A549 (cell line): ENCODE measurements around the gene KCNJ6. TPM values are rescaled to one million over a fixed set of nuclear protein-coding genes. Genes with fewer than 3 reads are reported as not detected.
A peak's percentile ranks its signal among the peaks of the same experiment; 100 is the strongest.
"Not testable (repeated sequence)": the region's sequence is repeated elsewhere in the genome, so short reads cannot be mapped to it uniquely, and the experiment has no call there.

Source experiments
- ATAC-seq, 2 experiments: fragments of 200-7000 bp in 1 of 2; fragments of >200 bp in 1 of 2; cut with Nextera tagmentation in 1 of 2; cut with Tn5 transposase in 1 of 2; 3 replicates each; pipeline versions ENCODE4 v1.8.0 to v1.9.1; 2018 to 2020; ENCODE audit warnings: mild to moderate bottlenecking in 1 of 2, moderate library complexity in 1 of 2
- CTCF ChIA-PET: fragments of 300-600 bp; sonication (Branson Sonifier 250); formaldehyde crosslinking; extraction: SDS; loops from one replicate; lab custom pipeline; 2021; ENCODE audit warnings: antibody characterized with exemption, inconsistent platforms; lab: Yijun Ruan, JAX
- POLR2A ChIA-PET: fragments of 350-600 bp; formaldehyde crosslinking; extraction: SDS; loops from one replicate; lab custom pipeline; 2021; ENCODE audit warnings: antibody characterized with exemption, inconsistent platforms; lab: Yijun Ruan, JAX
- DNase-seq, 2 experiments: peaks; one replicate each; pipeline versions ENCODE4 v3.0.0 to v3.0.0-alpha.2; 2011 to 2016; ENCODE audit warnings: low read depth in 1 of 2, low spot score in 1 of 2
- FAIRE-seq: peaks from 2 replicates; lab custom pipeline; 2011; peaks lifted over from hg19 to GRCh38; lab: Jason Lieb, UNC
- H3K27ac ChIP-seq, 2 experiments: fragments of >200 bp; sonication (Bioruptor Twin); formaldehyde crosslinking; 3 replicates each; pipeline ENCODE4 v1.5.1; 2016 to 2017
- H3K4me1 ChIP-seq: fragments of >200 bp; sonication (Bioruptor Twin); formaldehyde crosslinking; 3 replicates; pipeline ENCODE4 v1.6.1; 2016
- H3K4me2 ChIP-seq: fragments of >200 bp; sonication (Bioruptor Twin); formaldehyde crosslinking; 3 replicates; pipeline ENCODE4 v1.6.1; 2016
- H3K4me3 ChIP-seq: fragments of >200 bp; sonication (Bioruptor Twin); formaldehyde crosslinking; 3 replicates; pipeline ENCODE4 v1.5.1; 2016
- H3K9me3 ChIP-seq: fragments of >200 bp; sonication (Bioruptor Twin); formaldehyde crosslinking; 3 replicates; pipeline ENCODE4 v1.6.1; 2016
- CEBPB ChIP-seq, 2 experiments: fragments of >200 bp in 1 of 2; sonication (Bioruptor Twin) in 1 of 2; formaldehyde crosslinking in 1 of 2; IDR thresholded peaks; 2 replicates each; pipeline ENCODE4 v1.6.1; 2012 to 2016
- CHD2 ChIP-seq: fragments of 150-350 bp; IDR thresholded peaks from 2 replicates; pipeline ENCODE4 v1.6.1; 2014; ENCODE audit warnings: low read length; ENCODE audit not compliant: partially characterized antibody
- CHD4 ChIP-seq: fragments of 200-600 bp; sonication (generic); IDR thresholded peaks from 2 replicates; pipeline ENCODE4 v1.6.1; 2016; ENCODE audit warnings: antibody characterized with exemption, mild to moderate bottlenecking, borderline replicate concordance
- ESRRA ChIP-seq: fragments of 150-350 bp; IDR thresholded peaks from 2 replicates; pipeline ENCODE4 v1.6.1; 2014; ENCODE audit warnings: mild to moderate bottlenecking, low read length, borderline replicate concordance
- FOSL2 ChIP-seq, 2 experiments: fragments of 450-650 bp in 1 of 2; fragments of >200 bp in 1 of 2; sonication (Bioruptor Twin) in 1 of 2; formaldehyde crosslinking; IDR thresholded peaks; 2 replicates each; pipeline versions ENCODE4 v1.5.0 to v1.6.1; 2016 to 2020; ENCODE audit warnings: mild to moderate bottlenecking in 1 of 2, moderate library complexity in 1 of 2
- HEYL ChIP-seq: fragments of 250-450 bp; sonication (Bioruptor Pico); IDR thresholded peaks from 2 replicates; pipeline ENCODE4 v1.8.0; 2021; ENCODE audit warnings: mild to moderate bottlenecking, moderate library complexity
- HOXB13 ChIP-seq: fragments of 250-450 bp; sonication (Bioruptor Pico); IDR thresholded peaks from 2 replicates; pipeline ENCODE4 v1.5.0; 2020; ENCODE audit warnings: low read depth, mild to moderate bottlenecking, moderate library complexity
- JUN ChIP-seq, 2 experiments: fragments of >200 bp; sonication (Bioruptor Twin); formaldehyde crosslinking; IDR thresholded peaks; 2 replicates in 1 of 2; 3 replicates in 1 of 2; pipeline ENCODE4 v1.6.1; 2016 to 2017
- KDM1A ChIP-seq: fragments of 200-600 bp; sonication (generic); IDR thresholded peaks from 2 replicates; pipeline ENCODE4 v1.6.1; 2016; ENCODE audit warnings: low read depth, mild to moderate bottlenecking
- MYC ChIP-seq: IDR thresholded peaks from 2 replicates; pipeline ENCODE4 v1.6.1; 2012; ENCODE audit warnings: mild to moderate bottlenecking, inconsistent platforms, low read length, improper control_type of control experiment, borderline replicate concordance
- NFE2L2 ChIP-seq: fragments of 150-350 bp; conservative IDR thresholded peaks from 2 replicates; pipeline ENCODE4 v1.6.1; 2014; ENCODE audit warnings: low read length
- NPAS2 ChIP-seq: fragments of 250-450 bp; sonication (Bioruptor Pico); IDR thresholded peaks from 2 replicates; pipeline ENCODE4 v1.8.0; 2022; ENCODE audit warnings: mild to moderate bottlenecking, moderate library complexity, borderline replicate concordance
- PHF8 ChIP-seq: fragments of 200-600 bp; sonication (generic); IDR thresholded peaks from 2 replicates; pipeline ENCODE4 v1.6.1; 2016; ENCODE audit warnings: low read depth, mild to moderate bottlenecking, antibody characterized with exemption, moderate library complexity, borderline replicate concordance
- POLR2A ChIP-seq: IDR thresholded peaks from 2 replicates; pipeline ENCODE4 v1.6.1; 2012; ENCODE audit warnings: mild to moderate bottlenecking, low read length
- RAD21 ChIP-seq, 2 experiments: fragments of >200 bp in 1 of 2; sonication (Bioruptor Twin) in 1 of 2; formaldehyde crosslinking in 1 of 2; IDR thresholded peaks in 1 of 2; conservative IDR thresholded peaks in 1 of 2; 2 replicates in 1 of 2; 3 replicates in 1 of 2; pipeline ENCODE4 v1.6.1; 2012 to 2018; ENCODE audit warnings: inconsistent platforms in 1 of 2
- RNF2 ChIP-seq: fragments of 200-600 bp; sonication (generic); IDR thresholded peaks from 2 replicates; pipeline ENCODE4 v1.6.1; 2016; ENCODE audit warnings: low read depth, mild to moderate bottlenecking, antibody characterized with exemption, moderate library complexity, borderline replicate concordance
- TFCP2L1 ChIP-seq: fragments of 250-450 bp; sonication (Bioruptor Pico); IDR thresholded peaks from 2 replicates; pipeline ENCODE4 v1.5.0; 2021; ENCODE audit warnings: mild to moderate bottlenecking
- TP53 ChIP-seq: fragments of 250-450 bp; sonication (Bioruptor Pico); IDR thresholded peaks from 2 replicates; pipeline ENCODE4 v1.5.0; 2021; ENCODE audit warnings: mild to moderate bottlenecking, moderate library complexity
- ZFP36 ChIP-seq: fragments of 450-650 bp; IDR thresholded peaks from 2 replicates; pipeline ENCODE4 v1.6.1; 2014; ENCODE audit warnings: borderline replicate concordance; ENCODE audit not compliant: partially characterized antibody
- WGBS: methylation state at CpG from one replicate; pipeline ENCODE4 v1.1.6; 2017; ENCODE audit errors: missing lambda C conversion rate; 5-methylcytosine and 5-hydroxymethylcytosine counted together
- polyA plus RNA-seq, 4 experiments: library from polyadenylated mRNA; depleted of rRNA in 3 of 4; stranded (reverse); fragments of >200 nt; fragmentation: RNase III in 1 of 4; extraction: RNeasy Plus Mini Kit Qiagen cat#74134 plus additional on column Dnase treatment in 1 of 4; gene quantifications; 2 replicates in 3 of 4; 3 replicates in 1 of 4; pipeline ENCODE4 v1.2.3, GENCODE V29; 2011 to 2017
- TF ChIP-seq, protein P1 (sequence below): IDR thresholded peaks from 2 replicates; pipeline ENCODE4 v1.6.1; 2012
- TF ChIP-seq, protein P2 (sequence below): fragments of >200 bp; sonication (Bioruptor Twin); formaldehyde crosslinking; IDR thresholded peaks from 2 replicates; pipeline ENCODE4 v1.6.1; 2016
- TF ChIP-seq, protein P3 (sequence below): fragments of >200 bp; sonication (Bioruptor Twin); formaldehyde crosslinking; IDR thresholded peaks from 3 replicates; pipeline ENCODE4 v1.5.1; 2016
- TF ChIP-seq, protein P4 (sequence below): fragments of 150-350 bp; IDR thresholded peaks from 2 replicates; pipeline ENCODE4 v1.6.1; 2014; ENCODE audit warnings: low read depth, mild to moderate bottlenecking, low read length

Gene KCNJ6
- polyA plus RNA-seq, 2 of the 4 experiments (the other 2 are of a cell fraction), result 0.68 to 1.4 TPM

DNA sequence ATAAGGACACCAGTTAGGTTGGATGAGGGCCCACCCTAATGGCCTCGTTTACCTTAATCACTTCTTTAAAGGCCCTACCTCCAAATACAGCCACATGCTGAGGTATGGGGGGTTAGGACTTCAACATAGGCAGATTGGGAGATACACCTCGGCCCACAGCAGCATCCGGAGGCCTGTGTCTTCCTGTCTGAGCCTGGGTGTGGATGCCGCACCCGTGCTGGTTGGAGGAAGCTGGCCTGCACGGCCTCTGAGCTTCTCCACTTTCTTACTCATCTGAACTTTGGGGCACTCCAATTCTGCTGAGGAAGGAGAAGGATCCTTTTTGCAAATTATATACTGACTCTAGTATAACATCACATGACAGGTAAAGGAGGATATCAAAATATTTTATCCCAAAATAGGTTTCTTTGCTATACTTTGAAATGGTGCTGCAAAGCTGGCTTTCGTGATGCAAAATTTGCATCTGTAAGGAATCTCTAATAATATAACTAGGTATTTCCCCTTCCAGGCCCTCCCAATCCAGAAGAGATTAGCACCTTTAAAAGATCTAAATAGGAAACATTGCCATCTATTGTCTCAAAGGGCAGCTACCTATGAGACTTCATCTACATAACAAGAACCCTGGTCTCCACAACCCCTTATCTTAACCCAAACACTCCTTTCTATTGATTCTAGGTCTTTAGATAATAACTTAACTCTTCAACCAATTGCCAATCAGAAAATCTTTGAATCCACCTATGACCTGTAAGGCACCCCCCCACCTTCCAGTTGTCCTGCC is 247.6 kb downstream of the KCNJ6 start:
- ChIA-PET POLR2A (no interaction called here), CTCF (interaction anchor here (0.6 to 1.2 kb wide), 2 partner anchors 8 to 99 kb away, joined by 3 to 4 read pairs; no protein-coding TSS in a partner anchor)
- Histone ChIP-seq H3K27ac (peak overlapping the region; percentile 33 to 49; a peak in 2 of 6 replicates), H3K4me1 (peaks cover 34% of the 10 kb centered on the region), H3K9me3 (no peaks in the 10 kb centered on the region), H3K4me2 (no peak overlapping the region), H3K4me3 (no peak overlapping the region)
- TF ChIP-seq NPAS2, result no peak
- no peak for TF ChIP-seq POLR2A
- no peak for TF ChIP-seq ZFP36
- TF ChIP-seq ESRRA, result no peak
- no peak for TF ChIP-seq PHF8
- TF ChIP-seq, protein P1, sequence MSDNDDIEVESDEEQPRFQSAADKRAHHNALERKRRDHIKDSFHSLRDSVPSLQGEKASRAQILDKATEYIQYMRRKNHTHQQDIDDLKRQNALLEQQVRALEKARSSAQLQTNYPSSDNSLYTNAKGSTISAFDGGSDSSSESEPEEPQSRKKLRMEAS, result no peak
- TF ChIP-seq, protein P2, sequence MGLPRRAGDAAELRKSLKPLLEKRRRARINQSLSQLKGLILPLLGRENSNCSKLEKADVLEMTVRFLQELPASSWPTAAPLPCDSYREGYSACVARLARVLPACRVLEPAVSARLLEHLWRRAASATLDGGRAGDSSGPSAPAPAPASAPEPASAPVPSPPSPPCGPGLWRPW, result no peak
- ATAC-seq (no peak), FAIRE-seq (no peak), DNase-seq (no peak)
- 78% methylated on average over 5 of the region's 7 CpGs for WGBS

DNA sequence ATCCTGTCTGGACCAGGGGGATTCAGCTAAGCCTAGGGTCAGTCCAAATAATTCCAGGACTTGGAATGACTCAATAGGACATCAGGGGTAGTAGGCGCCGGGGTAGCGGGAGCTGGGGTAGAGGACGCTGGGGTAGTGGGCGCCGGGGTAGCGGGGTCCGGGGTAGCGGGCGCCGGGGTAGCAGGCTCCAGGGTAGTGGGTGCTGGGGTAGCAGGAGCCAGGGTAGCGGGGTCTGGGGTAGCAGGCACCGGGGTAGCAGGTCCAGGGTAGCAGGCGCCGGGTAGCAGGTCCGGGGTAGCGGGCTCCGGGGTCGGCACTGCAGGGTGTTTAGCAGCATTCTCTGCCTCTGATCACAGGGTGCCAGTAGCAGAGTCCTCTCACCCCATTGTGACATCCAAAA is 248.9 kb downstream of the KCNJ6 start:
- ChIA-PET POLR2A (no interaction called here), CTCF (no interaction called here)
- DNase-seq, result no peak
- TF ChIP-seq NFE2L2 (no peak), RAD21 (conservative IDR thresholded peaks at IDR 0.05 in 1 of 2, IDR thresholded peaks at IDR 0.05 in 1 of 2) (no peak), HEYL (no peak), TFCP2L1 (CRISPR knock-in tag) (no peak), POLR2A (no peak), CHD4 (no peak), MYC (no peak)
- TF ChIP-seq, protein P3, sequence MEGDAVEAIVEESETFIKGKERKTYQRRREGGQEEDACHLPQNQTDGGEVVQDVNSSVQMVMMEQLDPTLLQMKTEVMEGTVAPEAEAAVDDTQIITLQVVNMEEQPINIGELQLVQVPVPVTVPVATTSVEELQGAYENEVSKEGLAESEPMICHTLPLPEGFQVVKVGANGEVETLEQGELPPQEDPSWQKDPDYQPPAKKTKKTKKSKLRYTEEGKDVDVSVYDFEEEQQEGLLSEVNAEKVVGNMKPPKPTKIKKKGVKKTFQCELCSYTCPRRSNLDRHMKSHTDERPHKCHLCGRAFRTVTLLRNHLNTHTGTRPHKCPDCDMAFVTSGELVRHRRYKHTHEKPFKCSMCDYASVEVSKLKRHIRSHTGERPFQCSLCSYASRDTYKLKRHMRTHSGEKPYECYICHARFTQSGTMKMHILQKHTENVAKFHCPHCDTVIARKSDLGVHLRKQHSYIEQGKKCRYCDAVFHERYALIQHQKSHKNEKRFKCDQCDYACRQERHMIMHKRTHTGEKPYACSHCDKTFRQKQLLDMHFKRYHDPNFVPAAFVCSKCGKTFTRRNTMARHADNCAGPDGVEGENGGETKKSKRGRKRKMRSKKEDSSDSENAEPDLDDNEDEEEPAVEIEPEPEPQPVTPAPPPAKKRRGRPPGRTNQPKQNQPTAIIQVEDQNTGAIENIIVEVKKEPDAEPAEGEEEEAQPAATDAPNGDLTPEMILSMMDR, result no peak
- TF ChIP-seq, protein P1, result no peak
- 93% methylated on average over 16 of the region's 19 CpGs for WGBS
- H3K4me3 ChIP-seq, result no peak overlapping the region
- peak overlapping the region; percentile 25; the same call in 1 of the 3 replicates for H3K4me2 ChIP-seq
- peak overlapping the region; percentile 38 to 49; a peak in 3 of 6 replicates for H3K27ac ChIP-seq
- no peak for ATAC-seq
- H3K9me3 ChIP-seq, result no peaks in the 10 kb centered on the region
- H3K4me1 ChIP-seq, result peaks cover 30% of the 10 kb centered on the region
- FAIRE-seq, result no peak

DNA sequence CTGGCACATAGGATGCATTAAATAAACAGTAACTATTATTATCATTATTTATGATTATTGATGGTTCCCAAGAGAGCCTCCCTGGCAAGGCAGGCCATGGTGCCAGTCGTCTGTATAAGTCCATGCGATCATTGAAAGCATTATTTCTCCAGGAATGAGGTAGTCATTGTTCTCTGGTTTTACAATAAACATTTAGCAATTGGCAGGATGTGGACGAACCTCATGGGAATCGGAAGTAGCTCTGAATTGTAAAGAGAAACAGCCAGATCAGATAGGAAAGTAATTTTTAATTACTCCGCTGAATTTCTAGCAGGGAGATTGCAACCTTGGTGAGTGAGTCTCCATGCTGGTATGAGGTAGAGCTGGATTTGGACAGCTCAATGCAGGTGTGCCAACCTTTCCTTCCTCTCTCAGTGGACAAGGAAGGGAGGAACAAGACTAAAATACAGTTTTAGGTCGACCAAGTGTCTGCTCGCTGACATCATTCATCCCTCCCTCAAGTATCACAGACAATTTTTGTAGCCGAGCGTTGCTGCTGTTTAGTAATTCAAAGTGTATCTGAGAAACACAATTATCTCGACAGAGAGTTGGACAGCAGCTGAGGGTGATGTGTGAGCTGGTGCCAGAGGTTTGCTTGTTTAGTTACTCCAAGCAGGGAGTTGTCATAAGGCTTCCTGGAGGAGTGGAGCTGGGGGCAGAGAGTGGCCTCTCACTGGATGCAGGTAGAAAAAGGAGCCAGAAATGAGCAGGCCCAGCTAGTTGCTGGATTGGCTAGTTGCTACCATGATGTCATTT is 250.8 kb downstream of the KCNJ6 start:
- Histone ChIP-seq H3K4me3 (no peak overlapping the region), H3K27ac (peak overlapping the region; percentile 53 to 63; a peak in 4 of 6 replicates), H3K9me3 (no peaks in the 10 kb centered on the region), H3K4me2 (no peak overlapping the region), H3K4me1 (peaks cover 19% of the 10 kb centered on the region)
- ChIA-PET POLR2A (interaction anchor here (1.0 kb wide), 1 partner anchor 101 kb away, joined by 4 read pairs; no protein-coding TSS in a partner anchor), CTCF (interaction anchor here (2.2 kb wide), 1 partner anchor 9 kb away, joined by 15 read pairs; no protein-coding TSS in a partner anchor)
- ATAC-seq (peak; percentile 26 to 43; a peak in 1 of 6 replicates), DNase-seq (no peak), FAIRE-seq (no peak)
- no peak for TF ChIP-seq FOSL2 (IDR thresholded peaks at IDR 0.05)
- no peak for TF ChIP-seq FOSL2 (CRISPR knock-in tag; IDR thresholded peaks at IDR 0.05)
- no peak for TF ChIP-seq PHF8
- TF ChIP-seq TP53 (CRISPR knock-in tag), result no peak
- TF ChIP-seq JUN (IDR thresholded peaks at IDR 0.05), result no peak
- TF ChIP-seq, protein P4, sequence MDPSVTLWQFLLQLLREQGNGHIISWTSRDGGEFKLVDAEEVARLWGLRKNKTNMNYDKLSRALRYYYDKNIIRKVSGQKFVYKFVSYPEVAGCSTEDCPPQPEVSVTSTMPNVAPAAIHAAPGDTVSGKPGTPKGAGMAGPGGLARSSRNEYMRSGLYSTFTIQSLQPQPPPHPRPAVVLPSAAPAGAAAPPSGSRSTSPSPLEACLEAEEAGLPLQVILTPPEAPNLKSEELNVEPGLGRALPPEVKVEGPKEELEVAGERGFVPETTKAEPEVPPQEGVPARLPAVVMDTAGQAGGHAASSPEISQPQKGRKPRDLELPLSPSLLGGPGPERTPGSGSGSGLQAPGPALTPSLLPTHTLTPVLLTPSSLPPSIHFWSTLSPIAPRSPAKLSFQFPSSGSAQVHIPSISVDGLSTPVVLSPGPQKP, result no peak
- no peak for TF ChIP-seq RNF2
- no peak for TF ChIP-seq KDM1A
- TF ChIP-seq CEBPB (IDR thresholded peaks at IDR 0.05), result no peak
- no peak for TF ChIP-seq CHD2
- TF ChIP-seq ESRRA, result no peak
- TF ChIP-seq HOXB13 (CRISPR knock-in tag), result no peak
- TF ChIP-seq, protein P2, result no peak
- WGBS, result 73% methylated on average over 10 of the region's 10 CpGs

DNA sequence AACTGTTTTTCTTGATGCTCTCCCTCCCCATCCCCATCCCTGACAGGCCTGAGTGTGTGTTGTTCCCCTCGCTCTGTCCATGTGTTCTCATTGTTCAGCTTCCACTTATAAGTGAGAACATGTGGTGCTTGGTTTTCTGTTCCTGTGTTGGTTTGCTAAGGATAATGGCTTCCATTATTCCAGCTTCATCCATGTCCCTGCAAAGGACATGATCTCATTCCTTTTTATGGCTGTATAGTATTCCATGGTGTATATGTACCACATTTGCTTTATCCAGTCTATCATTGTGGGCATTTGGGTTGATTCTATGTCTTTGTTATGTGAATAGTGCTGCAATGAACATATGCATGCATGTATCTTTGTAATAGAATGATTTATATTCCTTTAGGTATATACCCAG is 254.0 kb downstream of the KCNJ6 start:
- POLR2A ChIA-PET, DNase-seq, H3K27ac ChIP-seq, H3K4me2 ChIP-seq, FAIRE-seq, ATAC-seq, CTCF ChIA-PET, H3K9me3 ChIP-seq, H3K4me3 ChIP-seq: not testable (repeated sequence)
- WGBS, result 80% methylated on average over 1 of the region's 1 CpG
- peaks cover 37% of the 10 kb centered on the region for H3K4me1 ChIP-seq
